Breast epithelium (tissue), 3 donors: ENCODE measurements around the gene CNTNAP5.

Source experiments
- POLR2AphosphoS5 ChIP-seq, 3 donors: sonication (generic); formaldehyde crosslinking; IDR thresholded peaks; one replicate each; pipeline ENCODE4 v1.6.1; 2017; ENCODE audit warnings: antibody characterized with exemption in 3 of 3
- TF ChIP-seq, protein P1 (sequence below), 3 donors: fragments of 450-650 bp; IDR thresholded peaks; one replicate each; pipeline ENCODE4 v1.5.1; 2016 to 2017; ENCODE audit warnings: antibody characterized with exemption in 3 of 3, mild to moderate bottlenecking in 3 of 3, moderate library complexity in 3 of 3

- TF ChIP-seq, protein P1, sequence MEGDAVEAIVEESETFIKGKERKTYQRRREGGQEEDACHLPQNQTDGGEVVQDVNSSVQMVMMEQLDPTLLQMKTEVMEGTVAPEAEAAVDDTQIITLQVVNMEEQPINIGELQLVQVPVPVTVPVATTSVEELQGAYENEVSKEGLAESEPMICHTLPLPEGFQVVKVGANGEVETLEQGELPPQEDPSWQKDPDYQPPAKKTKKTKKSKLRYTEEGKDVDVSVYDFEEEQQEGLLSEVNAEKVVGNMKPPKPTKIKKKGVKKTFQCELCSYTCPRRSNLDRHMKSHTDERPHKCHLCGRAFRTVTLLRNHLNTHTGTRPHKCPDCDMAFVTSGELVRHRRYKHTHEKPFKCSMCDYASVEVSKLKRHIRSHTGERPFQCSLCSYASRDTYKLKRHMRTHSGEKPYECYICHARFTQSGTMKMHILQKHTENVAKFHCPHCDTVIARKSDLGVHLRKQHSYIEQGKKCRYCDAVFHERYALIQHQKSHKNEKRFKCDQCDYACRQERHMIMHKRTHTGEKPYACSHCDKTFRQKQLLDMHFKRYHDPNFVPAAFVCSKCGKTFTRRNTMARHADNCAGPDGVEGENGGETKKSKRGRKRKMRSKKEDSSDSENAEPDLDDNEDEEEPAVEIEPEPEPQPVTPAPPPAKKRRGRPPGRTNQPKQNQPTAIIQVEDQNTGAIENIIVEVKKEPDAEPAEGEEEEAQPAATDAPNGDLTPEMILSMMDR (IDR thresholded peaks at IDR 0.05) = no peak
- TF ChIP-seq POLR2AphosphoS5 (IDR thresholded peaks at IDR 0.05) = no peak
Observed at GRCh38 chr2:124604940-124605339, 579.9 kb downstream of the CNTNAP5 start.
